Measurements from ENCODE around the gene TTC13.
A peak's percentile ranks its signal among the peaks of the same experiment; 100 is the strongest.

Gene TTC13

GRCh38 chr1:230948301-230948700 lies 30.4 kb downstream of the TTC13 start:
- DNase-seq (ENCODE audit: low read depth in 2 of 2) = no peak

- DNase-seq (ENCODE audit: low read depth in 2 of 2) = no peak
These were observed 35.5 kb downstream of the TTC13 start for GRCh38 chr1:230943048-230943593.

- DNase-seq (ENCODE audit: low read depth in 2 of 2) = no peak
These were observed 37.8 kb downstream of the TTC13 start for GRCh38 chr1:230940848-230941247.

GRCh38 chr1:230939806-230940489 lies 38.7 kb downstream of the TTC13 start:
- DNase-seq (ENCODE audit: low read depth in 2 of 2) = no peak

- DNase-seq (ENCODE audit: low read depth in 2 of 2) = no peak
These were observed 39.7 kb downstream of the TTC13 start for GRCh38 chr1:230938924-230939368.

GRCh38 chr1:230937371-230937770 lies 41.3 kb downstream of the TTC13 start:
- no peak for DNase-seq (ENCODE audit: low read depth in 2 of 2)

GRCh38 chr1:230936475-230936874 lies 42.2 kb downstream of the TTC13 start:
- no peak for DNase-seq (ENCODE audit: low read depth in 2 of 2)

GRCh38 chr1:230935852-230936251 lies 42.8 kb downstream of the TTC13 start:
- no peak for DNase-seq (ENCODE audit: low read depth in 2 of 2)

GRCh38 chr1:230930986-230931385 lies 47.7 kb downstream of the TTC13 start:
- DNase-seq (ENCODE audit: low read depth in 2 of 2) = no peak

- DNase-seq (ENCODE audit: low read depth in 2 of 2) = no peak
These were observed 52.5 kb downstream of the TTC13 start for GRCh38 chr1:230926182-230926581.

- no peak for DNase-seq (ENCODE audit: low read depth in 2 of 2)
These were observed 53.1 kb downstream of the TTC13 start for GRCh38 chr1:230925608-230926007.

GRCh38 chr1:230923176-230923575 lies 55.5 kb downstream of the TTC13 start:
- no peak for DNase-seq (ENCODE audit: low read depth in 2 of 2)

GRCh38 chr1:230922620-230923019 lies 56.0 kb downstream of the TTC13 start:
- no peak for DNase-seq (ENCODE audit: low read depth in 2 of 2)

GRCh38 chr1:230919207-230919606 lies 59.5 kb downstream of the TTC13 start:
- no peak for DNase-seq (ENCODE audit: low read depth in 2 of 2)

- peak; percentile 45 to 46 for DNase-seq (ENCODE audit: low read depth in 2 of 2)
These were observed 61.2 kb downstream of the TTC13 start for GRCh38 chr1:230917284-230918135.

GRCh38 chr1:230916587-230917283 lies 61.9 kb downstream of the TTC13 start:
- DNase-seq (ENCODE audit: low read depth in 2 of 2) = no peak

GRCh38 chr1:230915078-230915477 lies 63.6 kb downstream of the TTC13 start:
- DNase-seq (ENCODE audit: low read depth in 2 of 2) = no peak

- no peak for DNase-seq (ENCODE audit: low read depth in 2 of 2)
These were observed 65.2 kb downstream of the TTC13 start for GRCh38 chr1:230913496-230913895.

- DNase-seq (ENCODE audit: low read depth in 2 of 2) = no peak
These were observed 67.9 kb downstream of the TTC13 start for GRCh38 chr1:230910755-230911117.

- no peak for DNase-seq (ENCODE audit: low read depth in 2 of 2)
These were observed 68.5 kb downstream of the TTC13 start for GRCh38 chr1:230909974-230910754.

- no peak for DNase-seq (ENCODE audit: low read depth in 2 of 2)
These were observed 71.0 kb downstream of the TTC13 start for GRCh38 chr1:230907472-230908205.

All from stimulated activated CD4-positive, alpha-beta T cell treated with anti-CD3 and anti-CD28 coated beads, Interleukin-1b, Interleukin-23, amount 100 ng/mL, for 1 hour (primary cell).